PC-3 (cell line): ENCODE measurements around the gene SH2B3. TPM values are rescaled to one million over a fixed set of nuclear protein-coding genes. Genes with fewer than 3 reads are reported as not detected.

ENCODE experiments used
- ATAC-seq: fragments of 200-7000 bp; cut with Tn5 transposase; 2 replicates; pipeline ENCODE4 v1.9.1; 2020; ENCODE audit warnings: mild to moderate bottlenecking, moderate library complexity
- BruUV-seq: library from RNA; stranded (reverse); fragments of 400-500 nt; replicated peaks from 2 replicates; lab custom pipeline; 2021; lab: Mats Ljungman, UMichigan
- CTCF ChIA-PET: fragments of 300-600 bp; sonication (Branson Sonifier 250); formaldehyde crosslinking; loops from one replicate; lab custom pipeline; 2022; ENCODE audit warnings: antibody characterized with exemption; lab: Charles Lee
- POLR2A ChIA-PET: fragments of 300-600 bp; sonication (Branson Sonifier 250); formaldehyde crosslinking; loops from one replicate; lab custom pipeline; 2022; ENCODE audit warnings: antibody characterized with exemption; ENCODE audit not compliant: unreplicated experiment; lab: Charles Lee
- DNase-seq: peaks from one replicate; pipeline ENCODE4 v3.0.0-alpha.2; 2015
- H2AFZ ChIP-seq: fragments of 300-600 bp; sonication (generic); 2 replicates; pipeline ENCODE4 v1.6.0; 2016; ENCODE audit warnings: antibody characterized with exemption, low read length
- H3F3A ChIP-seq: fragments of 300-600 bp; sonication (generic); one replicate; pipeline ENCODE4 v1.6.0; 2017; ENCODE audit warnings: antibody characterized with exemption, low read length, control low read depth, mild to moderate bottlenecking; ENCODE audit not compliant: unreplicated experiment
- H3K27ac ChIP-seq: fragments of 300-600 bp; sonication (generic); 2 replicates; pipeline ENCODE4 v1.5.1; 2016; ENCODE audit warnings: mild to moderate bottlenecking, low read length
- H3K27me3 ChIP-seq: fragments of 300-600 bp; sonication (generic); 2 replicates; pipeline ENCODE4 v1.6.1; 2016; ENCODE audit warnings: low read length, mixed read lengths
- H3K36me3 ChIP-seq: fragments of 300-600 bp; sonication (generic); 2 replicates; pipeline ENCODE4 v1.6.1; 2016; ENCODE audit warnings: low read depth, mixed run types, low read length, mixed read lengths
- H3K4me1 ChIP-seq: fragments of 300-600 bp; sonication (generic); 2 replicates; pipeline ENCODE4 v1.5.1; 2016; ENCODE audit warnings: low read length; ENCODE audit not compliant: insufficient read depth
- H3K4me2 ChIP-seq: fragments of 300-600 bp; sonication (generic); 2 replicates; pipeline ENCODE4 v1.6.0; 2016; ENCODE audit warnings: low read length
- H3K4me3 ChIP-seq: fragments of 300-600 bp; sonication (generic); 2 replicates; pipeline ENCODE4 v1.5.1; 2016; ENCODE audit warnings: mild to moderate bottlenecking, low read length, mixed read lengths
- H3K79me2 ChIP-seq: fragments of 300-600 bp; sonication (generic); 2 replicates; pipeline ENCODE4 v1.6.1; 2017; ENCODE audit warnings: low read length, mixed read lengths
- H3K9ac ChIP-seq: fragments of 300-600 bp; sonication (generic); 2 replicates; pipeline ENCODE4 v1.6.0; 2016; ENCODE audit warnings: mild to moderate bottlenecking, low read length
- H3K9me2 ChIP-seq: fragments of 300-600 bp; sonication (generic); replicated peaks from 2 replicates; pipeline ENCODE4 v1.6.1; 2016; ENCODE audit warnings: mixed run types, low read length, mixed read lengths
- H3K9me3 ChIP-seq: fragments of 300-600 bp; sonication (generic); 2 replicates; pipeline ENCODE4 v1.6.1; 2016; ENCODE audit warnings: low read length, mixed read lengths
- H4K20me1 ChIP-seq: fragments of 300-600 bp; sonication (generic); 2 replicates; pipeline ENCODE4 v1.6.1; 2016; ENCODE audit warnings: low read length, mixed read lengths
- EZH2 ChIP-seq: fragments of 300-600 bp; sonication (generic); IDR thresholded peaks from one replicate; pipeline ENCODE4 v1.6.1; 2017; ENCODE audit warnings: antibody characterized with exemption, mild to moderate bottlenecking, low read length; ENCODE audit not compliant: unreplicated experiment
- EZH2phosphoT487 ChIP-seq: fragments of 300-600 bp; sonication (generic); IDR thresholded peaks from 2 replicates; pipeline ENCODE4 v1.6.1; 2018; ENCODE audit warnings: mild to moderate bottlenecking, antibody characterized with exemption, low read length, borderline replicate concordance
- intact Hi-C: fragments of 100-400 bp; cut with micrococcal nuclease; formaldehyde crosslinking; loops from 2 replicates; pipeline ENCODE4 v1.9.0; 2023
- total RNA-seq: library from RNA; depleted of rRNA; stranded (reverse); fragments of >200 nt; gene quantifications from 2 replicates; pipeline ENCODE4 v1.2.3, GENCODE V29; 2014
- TF ChIP-seq, protein P1 (sequence below): fragments of 300-600 bp; sonication (generic); conservative IDR thresholded peaks from 2 replicates; pipeline ENCODE4 v1.5.1; 2017; ENCODE audit warnings: antibody characterized with exemption, low read depth, mild to moderate bottlenecking, low read length

The SH2B3 gene
- total RNA-seq, 1 experiment from 2014 or later, result 12.9 TPM

DNA sequence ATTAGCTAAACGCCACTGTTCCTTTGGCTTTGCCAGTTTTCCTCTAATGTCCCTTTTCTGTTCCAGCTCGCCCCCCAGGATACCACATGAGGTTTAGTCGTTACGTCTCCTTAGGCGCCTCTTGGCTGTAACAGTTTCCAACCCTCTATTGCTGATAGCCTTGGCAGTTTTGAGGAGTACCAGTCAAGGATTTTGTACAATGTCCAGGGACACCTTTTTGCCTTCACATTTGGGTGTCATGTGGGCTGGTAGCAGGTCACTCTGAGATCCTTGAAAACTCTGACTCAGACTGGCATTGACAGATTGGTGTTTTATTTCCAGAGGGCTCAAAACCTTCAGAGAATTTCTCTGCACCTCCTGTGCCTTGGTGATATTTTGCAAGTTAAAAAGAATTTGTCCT lies 14.1 kb downstream of the SH2B3 start:
- H3K36me3 ChIP-seq, result peaks cover 7% of the 10 kb centered on the region; the same call in 1 of the 2 replicates
- intact Hi-C loops, result no loop called here
- peaks cover 3% of the 10 kb centered on the region; the same call in 1 of the 2 replicates for H3K4me1 ChIP-seq
- peaks cover 9% of the 10 kb centered on the region; the same call in 1 of the 2 replicates for H3K79me2 ChIP-seq
- no peaks in the 10 kb centered on the region for H3K9me2 ChIP-seq
- CTCF ChIA-PET, result no interaction called here
- no peaks in the 10 kb centered on the region for H3K27me3 ChIP-seq
- BruUV-seq, result no TSS peak
- no peaks in the 10 kb centered on the region for H3K9me3 ChIP-seq
- no peak overlapping the region for H3K4me3 ChIP-seq
- no peak overlapping the region for H3K4me2 ChIP-seq
- no peak for ATAC-seq
- DNase-seq, result no peak
- H2AFZ ChIP-seq, result no peak overlapping the region
- POLR2A ChIA-PET, result no interaction called here
- H4K20me1 ChIP-seq, result no peaks in the 10 kb centered on the region
- no peaks in the 10 kb centered on the region for H3F3A ChIP-seq
- no peak overlapping the region for H3K27ac ChIP-seq
- H3K9ac ChIP-seq, result no peak overlapping the region
- TF ChIP-seq EZH2phosphoT487 (no peak), EZH2 (no peak)
- TF ChIP-seq, protein P1, sequence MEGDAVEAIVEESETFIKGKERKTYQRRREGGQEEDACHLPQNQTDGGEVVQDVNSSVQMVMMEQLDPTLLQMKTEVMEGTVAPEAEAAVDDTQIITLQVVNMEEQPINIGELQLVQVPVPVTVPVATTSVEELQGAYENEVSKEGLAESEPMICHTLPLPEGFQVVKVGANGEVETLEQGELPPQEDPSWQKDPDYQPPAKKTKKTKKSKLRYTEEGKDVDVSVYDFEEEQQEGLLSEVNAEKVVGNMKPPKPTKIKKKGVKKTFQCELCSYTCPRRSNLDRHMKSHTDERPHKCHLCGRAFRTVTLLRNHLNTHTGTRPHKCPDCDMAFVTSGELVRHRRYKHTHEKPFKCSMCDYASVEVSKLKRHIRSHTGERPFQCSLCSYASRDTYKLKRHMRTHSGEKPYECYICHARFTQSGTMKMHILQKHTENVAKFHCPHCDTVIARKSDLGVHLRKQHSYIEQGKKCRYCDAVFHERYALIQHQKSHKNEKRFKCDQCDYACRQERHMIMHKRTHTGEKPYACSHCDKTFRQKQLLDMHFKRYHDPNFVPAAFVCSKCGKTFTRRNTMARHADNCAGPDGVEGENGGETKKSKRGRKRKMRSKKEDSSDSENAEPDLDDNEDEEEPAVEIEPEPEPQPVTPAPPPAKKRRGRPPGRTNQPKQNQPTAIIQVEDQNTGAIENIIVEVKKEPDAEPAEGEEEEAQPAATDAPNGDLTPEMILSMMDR, result no peak

DNA sequence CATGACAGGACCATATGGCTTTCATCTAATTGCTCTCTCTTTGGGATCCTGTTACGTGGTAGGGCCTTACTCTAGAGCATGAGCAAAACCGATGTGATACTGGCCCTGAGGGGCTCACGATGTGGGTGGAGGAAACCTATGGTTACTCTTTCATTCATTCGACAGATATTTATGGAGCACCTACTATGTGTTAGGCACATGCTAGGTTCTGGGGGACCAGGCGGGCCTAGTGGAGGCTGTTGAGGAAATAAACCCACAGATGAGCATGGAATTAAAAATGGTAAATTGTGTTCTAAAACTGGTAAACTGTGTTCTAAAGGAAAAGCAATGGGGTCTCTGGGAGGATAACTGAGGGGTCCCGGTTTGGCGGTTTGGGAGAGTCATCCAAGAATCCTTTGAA lies 14.8 kb downstream of the SH2B3 start:
- no peaks in the 10 kb centered on the region for H3F3A ChIP-seq
- no peaks in the 10 kb centered on the region for H3K27me3 ChIP-seq
- H4K20me1 ChIP-seq, result no peaks in the 10 kb centered on the region
- H3K9ac ChIP-seq, result no peak overlapping the region
- POLR2A ChIA-PET, result no interaction called here
- CTCF ChIA-PET, result no interaction called here
- no peaks in the 10 kb centered on the region for H3K9me3 ChIP-seq
- H3K79me2 ChIP-seq, result peaks cover 4% of the 10 kb centered on the region; the same call in 1 of the 2 replicates
- H3K4me3 ChIP-seq, result no peak overlapping the region
- H3K27ac ChIP-seq, result no peak overlapping the region
- ATAC-seq (no peak), DNase-seq (no peak)
- no peak overlapping the region for H2AFZ ChIP-seq
- intact Hi-C loops, result no loop called here
- BruUV-seq, result no TSS peak
- peaks cover 10% of the 10 kb centered on the region for H3K4me1 ChIP-seq
- H3K36me3 ChIP-seq, result peaks cover 7% of the 10 kb centered on the region; the same call in 1 of the 2 replicates
- no peak overlapping the region for H3K4me2 ChIP-seq
- H3K9me2 ChIP-seq, result no peaks in the 10 kb centered on the region
- TF ChIP-seq EZH2 (no peak), EZH2phosphoT487 (no peak)
- TF ChIP-seq, protein P1, result no peak

DNA sequence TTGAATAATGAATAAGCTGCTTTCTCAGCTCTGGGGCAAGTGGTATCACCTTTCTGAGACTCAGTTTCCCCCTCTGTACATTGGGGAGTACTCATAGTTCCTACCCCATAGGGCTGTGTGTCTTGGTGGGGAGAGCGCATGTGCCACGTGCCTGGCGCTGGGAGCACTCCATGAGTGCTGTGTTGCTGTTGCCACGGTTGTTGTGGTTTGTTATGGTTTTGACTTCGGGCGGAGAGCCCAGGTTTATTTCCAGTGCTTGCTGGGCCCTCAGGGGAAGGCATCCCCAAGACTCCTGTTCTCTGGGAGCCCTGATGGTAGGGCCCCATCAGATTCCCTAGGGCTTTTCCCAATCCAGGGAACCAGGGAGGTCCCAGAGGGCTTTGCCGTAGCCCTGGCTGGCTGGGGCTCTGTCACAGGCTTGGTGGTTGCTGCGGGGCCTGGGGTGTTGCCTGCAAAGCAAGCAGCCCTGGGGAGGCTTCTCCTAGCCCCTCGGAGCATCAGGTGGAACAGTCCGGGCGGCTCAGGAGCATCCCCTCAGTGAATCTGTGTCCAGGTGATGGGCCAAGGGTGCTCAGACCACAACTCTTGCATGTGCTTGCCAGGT lies 18.6 kb downstream of the SH2B3 start:
- Histone ChIP-seq H3K4me1 (peaks cover 19% of the 10 kb centered on the region), H3K79me2 (no peaks in the 10 kb centered on the region), H3K27me3 (no peaks in the 10 kb centered on the region), H3K36me3 (peaks cover 3% of the 10 kb centered on the region; the same call in 1 of the 2 replicates), H3K4me3 (no peak overlapping the region), H3K9me2 (no peaks in the 10 kb centered on the region), H4K20me1 (no peaks in the 10 kb centered on the region), H2AFZ (no peak overlapping the region), H3K27ac (no peak overlapping the region), H3F3A (no peaks in the 10 kb centered on the region), H3K9ac (no peak overlapping the region), H3K4me2 (no peak overlapping the region), H3K9me3 (no peaks in the 10 kb centered on the region)
- ChIA-PET POLR2A (no interaction called here), CTCF (no interaction called here)
- ATAC-seq (no peak; the same call in 1 of the 2 replicates), DNase-seq (no peak)
- TF ChIP-seq EZH2phosphoT487 (no peak), EZH2 (no peak)
- TF ChIP-seq, protein P1, result no peak
- BruUV-seq, result no TSS peak
- intact Hi-C loops, result no loop called here
